Forelimb muscle (tissue), 1 donor: ENCODE results near the gene C1QTNF6. TPM values are rescaled to one million over a fixed set of nuclear protein-coding genes. Genes with fewer than 3 reads are reported as not detected.

Source experiments
- DNase-seq: peaks from one replicate; pipeline ENCODE4 v3.0.0-alpha.2; 2013; ENCODE audit warnings: low read depth
- polyA plus RNA-seq: library from polyadenylated mRNA; unstranded; fragments of 120-200 nt; gene quantifications from one replicate; pipeline ENCODE4 v1.2.1, GENCODE V29; 2013; ENCODE audit not compliant: insufficient read length

C1QTNF6 gene
- polyA plus RNA-seq, 1 donor: 14.8 TPM

DNA sequence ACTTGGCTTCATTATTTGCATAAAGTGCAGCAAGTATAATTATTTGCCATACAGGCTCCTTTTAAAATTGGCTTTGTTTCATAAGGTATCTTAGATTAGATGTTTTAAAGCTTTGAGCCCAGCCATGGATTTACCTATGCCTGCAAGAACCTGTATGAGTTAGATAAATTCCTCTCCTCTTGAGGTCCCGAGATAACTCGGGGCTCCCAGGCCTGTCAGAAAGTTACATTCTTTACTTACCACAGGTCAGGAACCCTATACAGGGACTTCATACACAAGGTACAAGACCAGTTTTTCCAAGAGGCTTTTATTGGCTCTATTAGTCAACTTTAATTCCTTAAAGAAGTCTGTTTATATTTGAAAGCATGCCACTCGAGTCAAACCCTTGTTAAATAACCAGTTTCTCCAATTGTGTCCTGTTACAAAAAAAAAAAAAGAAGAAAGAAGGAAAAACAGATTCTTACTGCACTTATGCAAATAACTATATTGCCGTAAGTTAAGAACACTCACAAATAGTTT, 2.3 kb upstream of the C1QTNF6 start:
- no peak for DNase-seq

DNA sequence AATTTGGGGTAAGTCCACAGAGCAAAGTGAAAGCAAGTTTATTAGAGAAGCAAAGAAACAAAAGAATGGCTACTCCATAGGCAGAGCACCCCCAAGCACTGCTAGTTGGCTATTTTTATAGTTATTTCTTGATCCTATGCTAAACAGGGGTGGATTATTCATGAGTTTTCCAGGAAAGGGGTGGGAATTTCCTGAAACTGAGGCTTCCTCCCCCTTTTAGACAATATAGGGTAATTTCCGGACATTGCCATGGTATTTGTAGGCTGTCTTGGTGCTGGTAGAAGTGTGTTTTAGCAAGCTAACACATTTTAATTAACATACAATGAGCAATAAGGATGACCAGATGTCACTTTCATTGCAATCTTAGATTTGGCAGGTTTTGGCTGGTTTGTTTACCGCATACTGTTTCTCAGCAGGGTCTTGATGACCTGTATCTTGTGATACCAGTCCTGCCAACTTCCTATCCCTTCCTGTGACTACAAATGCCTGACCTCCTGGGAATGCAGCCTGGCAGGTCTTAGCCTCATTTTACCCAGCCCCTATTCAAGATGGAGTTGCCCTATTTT, 937 bp upstream of the C1QTNF6 start:
- no peak for DNase-seq

GRCh38 chr22:37187552-37187890, 526 bp downstream of the C1QTNF6 start:
- no peak for DNase-seq

DNA sequence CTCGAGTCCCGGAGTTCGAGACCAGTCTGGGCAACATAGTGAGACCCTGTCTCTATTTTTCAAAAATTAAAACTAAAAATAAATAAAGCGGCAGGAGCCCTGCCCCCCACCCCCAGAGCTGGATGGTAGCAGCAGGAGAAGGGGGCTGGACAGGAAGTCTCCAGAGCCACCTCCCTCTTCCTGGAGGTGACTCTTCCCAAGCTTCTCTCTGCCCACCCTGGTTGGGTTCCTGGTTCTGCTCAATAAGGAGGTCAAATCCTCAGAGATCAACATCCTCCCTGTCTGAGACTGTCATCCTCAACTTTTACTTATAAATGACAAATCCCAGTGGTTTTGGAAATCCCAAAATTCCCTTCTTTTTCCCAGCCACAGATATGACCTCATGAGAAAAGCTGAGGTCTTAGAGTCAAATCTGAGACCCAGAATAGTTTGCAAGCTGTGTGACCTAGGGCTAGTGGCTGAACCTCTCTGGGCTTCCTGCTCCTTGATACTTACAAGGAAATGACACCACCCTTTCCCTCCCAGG, 987 bp downstream of the C1QTNF6 start:
- DNase-seq: no peak

DNA sequence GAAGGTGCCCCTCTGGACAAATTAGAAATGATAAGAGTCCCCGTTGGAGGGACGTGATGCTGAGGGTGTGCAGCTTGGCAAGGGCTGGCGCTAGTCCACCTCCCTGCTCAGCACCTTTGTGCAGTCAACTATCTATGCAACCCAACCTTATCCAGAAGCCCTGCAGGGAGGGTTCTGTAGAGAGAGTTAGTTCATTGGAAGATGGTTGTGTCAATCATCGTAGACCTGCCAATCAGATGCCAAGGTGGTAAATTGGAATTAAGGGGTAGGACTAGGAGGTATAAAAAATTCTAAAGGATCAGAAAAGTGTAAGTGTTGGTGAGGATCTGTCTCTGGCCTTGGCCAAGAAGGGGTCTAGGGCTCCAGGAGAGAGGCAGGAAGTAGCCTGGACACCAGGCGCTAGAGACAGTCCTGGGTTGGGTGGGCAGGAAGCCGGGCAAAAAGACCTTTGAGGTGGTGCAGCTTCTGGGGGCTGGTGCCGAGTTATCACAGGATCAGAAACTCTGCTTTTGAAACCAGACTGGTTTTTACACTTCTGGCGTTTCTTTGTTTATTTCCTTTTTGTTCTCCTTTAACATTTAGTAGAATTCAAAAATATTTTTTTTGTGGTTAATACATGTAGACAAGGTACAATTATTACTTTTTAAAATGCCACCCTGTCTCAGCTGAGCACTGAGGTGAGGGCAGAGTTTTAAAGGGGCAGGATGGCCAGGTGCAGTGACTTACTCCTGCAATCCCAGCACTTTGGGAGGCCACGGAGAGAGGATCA, 1.6 kb downstream of the C1QTNF6 start:
- no peak for DNase-seq

DNA sequence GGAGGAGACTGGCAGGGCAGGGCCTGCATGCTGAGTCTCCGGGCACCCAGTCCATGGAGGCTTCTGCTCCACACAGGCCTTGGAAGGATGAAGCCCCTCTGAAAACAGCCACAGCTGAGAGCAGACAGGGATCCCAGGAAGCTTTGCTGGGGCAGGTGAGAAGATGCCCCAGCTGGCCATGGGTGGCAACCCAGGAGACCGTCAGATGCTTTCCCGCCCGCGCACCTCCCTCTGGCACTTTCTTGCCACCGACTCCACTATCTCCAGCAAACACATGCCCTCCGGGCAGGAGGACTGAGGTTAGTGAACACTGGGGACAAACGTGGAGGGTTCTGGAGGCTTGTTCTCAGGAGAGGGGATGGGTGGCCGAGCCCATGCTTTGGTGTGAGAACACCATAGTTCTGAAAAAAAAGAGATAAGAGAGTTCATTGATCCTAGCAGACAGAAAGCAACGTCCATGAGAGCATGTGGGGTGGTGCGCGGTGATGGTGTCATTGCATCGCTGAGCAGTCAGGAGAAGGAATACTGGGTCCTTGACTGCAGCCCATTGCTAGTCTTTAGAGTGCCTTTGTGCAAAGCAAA, 2.3 kb downstream of the C1QTNF6 start:
- DNase-seq: no peak

DNA sequence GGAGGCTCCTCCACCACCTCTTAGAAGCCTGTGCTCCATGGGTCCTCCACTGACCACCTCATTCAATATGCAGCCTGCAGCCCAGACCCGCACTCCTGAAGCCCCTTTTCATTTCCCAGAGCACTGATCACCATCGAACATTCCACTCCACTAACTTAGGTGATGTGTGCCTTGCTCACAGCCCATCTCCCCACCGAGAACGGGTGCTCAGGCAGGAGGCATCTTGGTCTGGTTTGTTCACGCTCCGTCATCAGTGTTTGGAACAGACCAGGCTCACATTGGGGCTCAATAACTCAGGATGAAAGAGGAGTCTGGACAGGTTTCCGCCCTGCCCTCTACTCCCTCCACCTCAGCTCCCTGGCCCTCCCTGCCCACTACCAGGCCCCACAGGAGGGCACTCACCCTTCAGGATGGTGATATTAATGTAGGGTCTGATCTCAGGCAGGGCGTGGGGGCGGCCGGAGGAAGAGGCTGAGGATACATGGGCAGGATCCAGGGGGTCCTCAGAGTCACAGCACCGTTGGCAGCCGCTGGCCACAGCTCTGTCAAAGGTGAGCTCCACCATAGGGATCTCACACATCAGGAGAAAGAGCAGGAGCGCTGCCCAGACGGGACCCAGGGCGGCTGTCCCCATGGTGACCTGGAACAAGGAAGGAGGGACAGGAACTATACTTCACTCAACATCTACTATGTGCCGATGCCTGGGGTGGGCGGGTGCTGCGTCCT, 3.1 kb downstream of the C1QTNF6 start:
- DNase-seq: no peak

DNA sequence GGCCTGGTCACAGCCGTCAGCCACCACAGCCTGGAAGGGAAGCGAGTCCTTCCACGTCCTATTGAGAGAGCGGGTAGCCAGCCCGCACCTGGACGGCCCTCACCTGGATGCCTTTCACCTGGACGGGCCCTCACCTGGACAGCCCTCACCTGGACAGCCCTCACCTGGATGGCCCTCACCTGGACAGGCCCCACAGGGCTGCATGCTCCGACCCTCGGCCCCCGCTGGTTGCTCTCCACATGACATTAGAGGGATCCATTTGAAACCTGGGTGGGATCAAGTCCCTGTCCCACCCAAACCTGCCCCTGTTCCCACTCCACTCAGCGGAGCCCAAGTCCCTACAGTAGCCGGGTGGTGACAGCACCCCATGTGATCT, 3.7 kb downstream of the C1QTNF6 start:
- no peak for DNase-seq

DNA sequence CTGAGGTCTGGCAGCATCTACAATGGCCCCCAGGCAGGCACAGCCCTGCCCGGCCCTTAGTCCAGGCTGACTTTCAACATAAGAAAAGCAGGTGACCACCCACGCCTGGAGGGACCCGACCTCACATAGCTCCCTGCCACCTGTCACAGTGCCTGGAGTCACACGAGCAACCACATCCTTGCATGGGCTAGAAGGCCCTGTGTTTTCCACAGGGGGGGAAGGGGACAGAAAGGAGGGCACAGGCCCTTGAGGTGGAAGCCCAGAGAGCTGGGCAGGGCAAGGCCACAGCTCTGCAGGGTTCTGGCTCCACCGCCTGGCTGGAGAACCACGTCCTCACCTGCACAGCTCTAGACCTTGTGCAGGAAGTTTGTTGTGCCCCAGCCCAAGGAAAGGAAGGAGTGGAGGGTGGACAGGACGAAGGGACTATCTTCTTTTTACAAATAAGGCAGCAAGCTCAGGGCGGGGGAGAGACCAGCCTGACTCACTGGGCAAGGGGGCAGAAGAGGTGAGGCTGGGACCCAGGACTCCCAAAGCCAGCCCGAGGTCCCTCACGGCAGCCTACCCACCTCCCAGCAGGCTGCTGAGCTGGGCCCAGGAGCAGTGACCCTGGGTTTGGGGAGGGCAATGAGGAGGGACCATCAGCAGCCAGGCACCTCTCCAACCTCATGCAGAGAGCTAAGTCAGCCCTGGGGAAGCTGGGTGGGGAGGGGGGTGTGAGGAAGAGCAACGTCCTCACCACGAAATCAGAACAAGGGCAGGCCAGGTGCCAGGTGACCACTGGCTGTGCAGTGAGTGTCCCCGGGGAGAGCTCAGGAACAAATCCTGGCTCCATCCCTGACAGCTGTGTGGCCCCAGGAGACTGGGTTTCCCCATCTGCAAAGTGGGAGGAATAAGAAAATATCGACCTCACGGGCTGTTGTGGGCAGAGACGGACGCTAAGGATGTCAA, 4.3 kb downstream of the C1QTNF6 start:
- DNase-seq: no peak

DNA sequence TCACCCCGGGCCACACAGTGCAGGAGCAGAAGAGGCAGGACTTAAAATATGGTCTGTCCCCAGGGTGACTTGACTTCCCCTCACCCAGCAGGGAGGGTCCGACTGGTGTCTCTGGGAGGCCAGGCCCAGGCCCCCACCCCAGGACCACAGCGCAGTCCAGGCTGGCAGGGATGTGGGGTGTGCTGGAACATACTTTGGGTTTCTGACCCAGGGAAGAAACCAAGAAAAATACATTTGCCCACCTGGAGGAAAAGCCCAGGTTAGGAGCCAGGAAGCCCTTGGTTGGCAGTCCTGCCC, 5.2 kb downstream of the C1QTNF6 start:
- DNase-seq: no peak

- no peak for DNase-seq
Observed at GRCh38 chr22:37182101-37182948, 5.7 kb downstream of the C1QTNF6 start.

DNA sequence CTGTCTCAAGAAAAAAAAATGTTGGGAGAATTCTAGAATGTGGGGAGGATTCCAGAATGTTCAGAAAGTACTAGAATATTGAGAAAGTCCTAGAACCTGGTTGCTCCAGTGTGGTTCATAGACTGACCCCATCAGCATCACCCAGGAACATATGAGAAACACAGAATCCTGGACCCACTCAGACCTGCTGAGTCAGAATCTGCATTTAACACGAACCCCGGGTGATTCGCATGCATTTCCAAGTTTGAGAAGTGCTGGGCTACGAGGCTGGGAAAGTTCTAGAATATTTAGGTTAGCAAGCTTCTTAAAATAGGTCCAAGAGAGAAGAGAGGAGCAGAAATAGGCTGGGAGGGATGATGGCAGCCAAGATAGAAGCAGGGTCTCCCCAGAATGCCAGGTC, 6.4 kb downstream of the C1QTNF6 start:
- no peak for DNase-seq

GRCh38 chr22:37180531-37181231, 7.4 kb downstream of the C1QTNF6 start:
- no peak for DNase-seq

GRCh38 chr22:37179622-37180420, 8.2 kb downstream of the C1QTNF6 start:
- DNase-seq: no peak

- DNase-seq: no peak
Observed at GRCh38 chr22:37179126-37179470, 8.9 kb downstream of the C1QTNF6 start.

GRCh38 chr22:37178350-37179125, 9.5 kb downstream of the C1QTNF6 start:
- no peak for DNase-seq

DNA sequence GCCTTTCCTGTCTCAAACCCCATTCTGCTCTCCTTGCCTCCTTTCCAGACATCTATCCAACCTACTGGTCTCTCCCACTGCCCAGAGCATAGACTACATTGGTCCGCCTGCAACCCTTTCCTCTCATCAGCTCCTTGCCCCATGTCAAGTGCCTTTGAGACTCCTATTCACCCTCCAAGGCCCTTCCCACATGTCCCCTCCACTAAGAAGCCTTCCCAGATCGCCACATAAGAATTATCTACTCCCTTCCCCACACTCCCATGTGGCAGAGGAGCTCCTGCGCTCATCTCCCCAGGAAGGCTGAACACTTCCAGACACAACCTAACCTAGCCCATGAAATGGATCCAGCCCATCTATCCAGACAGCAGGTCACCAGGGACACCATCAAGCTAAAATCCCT, 10.3 kb downstream of the C1QTNF6 start:
- no peak for DNase-seq

DNA sequence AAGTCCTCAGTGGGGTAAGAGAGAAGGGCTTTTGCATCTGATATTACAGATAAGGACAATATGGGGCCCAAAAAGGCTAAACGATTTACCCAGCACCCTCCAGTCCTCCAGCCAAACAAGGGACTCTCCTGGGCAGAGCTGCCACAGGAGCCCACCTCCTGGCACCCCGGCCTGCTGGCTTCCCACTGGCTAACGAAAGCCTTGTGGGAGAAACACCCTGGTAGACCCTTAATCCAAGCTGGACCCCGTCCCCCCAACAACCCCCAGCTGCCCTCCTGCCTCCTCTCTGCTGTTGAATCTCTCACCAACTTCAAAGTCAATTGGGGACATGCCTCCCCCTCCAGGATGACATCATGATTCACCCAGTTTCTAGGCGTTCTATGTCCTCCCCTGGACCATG, 10.8 kb downstream of the C1QTNF6 start:
- DNase-seq: no peak
